HepG2 (cell line): Measurements from ENCODE around the gene PTPRD. TPM values are rescaled to one million over a fixed set of nuclear protein-coding genes. Genes with fewer than 3 reads are reported as not detected.

Experiments used
- ATAC-seq: fragments of 200-7000 bp; cut with Tn5 transposase; 3 replicates; pipeline ENCODE4 v1.9.1; 2020; ENCODE audit warnings: mild to moderate bottlenecking, moderate library complexity
- BruUV-seq: library from RNA; stranded (reverse); fragments of 400-500 nt; replicated peaks from 2 replicates; lab custom pipeline; 2021; lab: Mats Ljungman, UMichigan
- CTCF ChIA-PET: fragments of 300-600 bp; formaldehyde crosslinking; extraction: SDS; loops from one replicate; lab custom pipeline; 2021; ENCODE audit warnings: low total read pairs, inconsistent platforms, low intra/inter-chr PET ratio; lab: Yijun Ruan, JAX
- POLR2A ChIA-PET: fragments of 350-600 bp; sonication (Branson Sonifier 250); formaldehyde crosslinking; loops from one replicate; lab custom pipeline; 2020; ENCODE audit warnings: antibody characterized with exemption, inconsistent platforms; lab: Yijun Ruan, JAX
- DNase-seq: peaks from one replicate; pipeline ENCODE4 v3.0.0-alpha.2; 2015; ENCODE audit warnings: low spot score
- FAIRE-seq: peaks from 3 replicates; lab custom pipeline; 2011; peaks lifted over from hg19 to GRCh38; lab: Jason Lieb, UNC
- H2AFZ ChIP-seq: one replicate; pipeline ENCODE4 v1.6.1; 2011; ENCODE audit warnings: low read length, inconsistent platforms
- H3K27ac ChIP-seq: fragments of 300-600 bp; 3 replicates; pipeline ENCODE4 v1.8.0; 2011; ENCODE audit warnings: mixed run types, mild to moderate bottlenecking, mixed read lengths, low read length, inconsistent platforms; ENCODE audit not compliant: insufficient read depth; ENCODE audit errors: extremely low read length
- H3K27me3 ChIP-seq, 2 experiments: fragments of 200-600 bp in 1 of 2; 2 replicates in 1 of 2; 3 replicates in 1 of 2; pipeline versions ENCODE4 v1.6.0 to v1.8.0; 2011; ENCODE audit warnings: low read length in 2 of 2, mild to moderate bottlenecking in 2 of 2, moderate library complexity in 2 of 2, inconsistent platforms in 1 of 2; ENCODE audit not compliant: insufficient read depth in 2 of 2, control insufficient read depth in 1 of 2
- H3K36me3 ChIP-seq, 2 experiments: fragments of 200-600 bp in 1 of 2; replicated peaks in 1 of 2; 2 replicates in 1 of 2; 3 replicates in 1 of 2; pipeline versions ENCODE4 v1.5.1 to v1.8.0; 2011; ENCODE audit warnings: low read length in 2 of 2, inconsistent platforms in 1 of 2; ENCODE audit not compliant: insufficient read depth in 2 of 2, control insufficient read depth in 1 of 2
- H3K4me1 ChIP-seq: 2 replicates; pipeline ENCODE4 v1.5.1; 2012; ENCODE audit warnings: low read length, inconsistent platforms; ENCODE audit not compliant: insufficient read depth
- H3K4me2 ChIP-seq: 2 replicates; pipeline ENCODE4 v1.6.0; 2011; ENCODE audit warnings: low read depth, low read length, inconsistent platforms
- H3K4me3 ChIP-seq, 3 experiments: fragments of 200-600 bp in 1 of 3; sonication (generic), shearing (Covaris generic) in 1 of 3; replicated peaks in 1 of 3; 2 replicates each; pipeline ENCODE4 v1.5.1; 2011 to 2016; ENCODE audit warnings: low read length in 3 of 3, inconsistent platforms in 2 of 3, low read depth in 2 of 3, mild to moderate bottlenecking in 2 of 3, control low read depth in 1 of 3, mixed read lengths in 1 of 3; ENCODE audit not compliant: insufficient read depth in 1 of 3
- H3K79me2 ChIP-seq: one replicate; pipeline ENCODE4 v1.6.1; 2011; ENCODE audit warnings: low read length, inconsistent platforms; ENCODE audit not compliant: insufficient read depth
- H3K9ac ChIP-seq: 2 replicates; pipeline ENCODE4 v1.6.0; 2011; ENCODE audit warnings: mild to moderate bottlenecking, low read depth, low read length, inconsistent platforms; ENCODE audit not compliant: insufficient read depth
- H3K9me3 ChIP-seq: 2 replicates; pipeline ENCODE4 v1.5.1; 2012; ENCODE audit warnings: mild to moderate bottlenecking, low read length
- H4K20me1 ChIP-seq: 2 replicates; pipeline ENCODE4 v1.6.0; 2011; ENCODE audit warnings: inconsistent platforms, mild to moderate bottlenecking, low read length, moderate library complexity; ENCODE audit not compliant: insufficient read depth
- CBFB ChIP-seq: sonication (generic); formaldehyde crosslinking; IDR thresholded peaks from 2 replicates; pipeline ENCODE4 v1.4.0; 2020; ENCODE audit warnings: missing genetic modification reagents
- HMGXB3 ChIP-seq: sonication (generic); formaldehyde crosslinking; IDR thresholded peaks from 2 replicates; pipeline ENCODE4 v1.4.0; 2020; ENCODE audit warnings: missing genetic modification reagents, borderline replicate concordance
- KDM5A ChIP-seq: fragments of 200-600 bp; sonication (generic); IDR thresholded peaks from 2 replicates; pipeline ENCODE4 v1.7.0; 2018; ENCODE audit warnings: antibody characterized with exemption, mild to moderate bottlenecking, low read length, borderline replicate concordance
- MAFG ChIP-seq: sonication (generic); formaldehyde crosslinking; IDR thresholded peaks from 2 replicates; pipeline ENCODE4 v1.5.1; 2020; ENCODE audit warnings: mild to moderate bottlenecking, missing genetic modification reagents
- MED13 ChIP-seq: sonication (generic); formaldehyde crosslinking; IDR thresholded peaks from 2 replicates; pipeline ENCODE4 v1.5.0; 2020; ENCODE audit warnings: missing genetic modification reagents
- MIXL1 ChIP-seq: IDR thresholded peaks from 2 replicates; pipeline ENCODE4 v1.6.1; 2016
- NFE2L1 ChIP-seq: sonication (generic); formaldehyde crosslinking; IDR thresholded peaks from 2 replicates; pipeline ENCODE4 v1.4.0; 2020; ENCODE audit warnings: missing genetic modification reagents, mild to moderate bottlenecking, borderline replicate concordance
- PRDM4 ChIP-seq: sonication (generic); formaldehyde crosslinking; IDR thresholded peaks from 2 replicates; pipeline ENCODE4 v1.9.0; 2021; ENCODE audit warnings: missing genetic modification reagents, borderline replicate concordance
- RARG ChIP-seq: sonication (generic); formaldehyde crosslinking; IDR thresholded peaks from 2 replicates; pipeline ENCODE4 v1.4.0; 2020; ENCODE audit warnings: low read depth, mild to moderate bottlenecking, missing genetic modification reagents
- SYNCRIP ChIP-seq: fragments of 200-400 bp; formaldehyde crosslinking; IDR thresholded peaks from 2 replicates; pipeline ENCODE4 v1.6.1; 2018; ENCODE audit warnings: mild to moderate bottlenecking, low read depth, low read length; ENCODE audit not compliant: insufficient read depth
- ZBTB33 ChIP-seq: sonication (generic); formaldehyde crosslinking; IDR thresholded peaks from 2 replicates; pipeline ENCODE4 v1.4.0; 2020; ENCODE audit warnings: missing genetic modification reagents
- ZNF605 ChIP-seq: sonication (generic); formaldehyde crosslinking; IDR thresholded peaks from 2 replicates; pipeline ENCODE4 v1.8.0; 2022; ENCODE audit warnings: mild to moderate bottlenecking, missing genetic modification reagents
- ZNF713 ChIP-seq: sonication (generic); formaldehyde crosslinking; IDR thresholded peaks from 2 replicates; pipeline ENCODE4 v1.4.0; 2020; ENCODE audit warnings: mild to moderate bottlenecking, missing genetic modification reagents
- ZUFSP ChIP-seq: sonication (generic); formaldehyde crosslinking; IDR thresholded peaks from 2 replicates; pipeline ENCODE4 v1.9.0; 2021; ENCODE audit warnings: missing genetic modification reagents, mild to moderate bottlenecking, borderline replicate concordance
- WGBS: methylation state at CpG from one replicate; pipeline ENCODE4 v1.1.6; 2017; ENCODE audit warnings: low lambda C conversion rate; 5-methylcytosine and 5-hydroxymethylcytosine counted together
- in situ Hi-C: cut with HindIII; loops from 2 replicates; pipeline ENCODE4 v1.10.0; 2017; ENCODE audit warnings: low pct_unique_long_range_greater_than_20kb; ENCODE audit not compliant: extremely low pct_ligation_motif_present
- intact Hi-C: fragments of 100-400 bp; cut with micrococcal nuclease; formaldehyde crosslinking; loops from one replicate; pipeline ENCODE4 v1.10.0; 2022; ENCODE audit not compliant: unreplicated experiment
- polyA plus RNA-seq, 8 experiments: library from polyadenylated mRNA; depleted of rRNA in 3 of 8; stranded (reverse) in 7 of 8; unstranded in 1 of 8; fragments of >200 nt; fragmentation: Illumina TruSeq in 4 of 8; extraction: Trizol in 4 of 8; gene quantifications; 2 replicates each; pipeline versions ENCODE4 v1.2.1 to v1.2.3, GENCODE V29; 2011 to 2016; ENCODE audit warnings: low read depth in 4 of 8, missing spikeins in 1 of 8, mixed read lengths in 1 of 8; ENCODE audit not compliant: insufficient read depth in 1 of 8
- total RNA-seq, 5 experiments: library from RNA; depleted of rRNA; stranded (reverse); fragments of >200 nt; fragmentation: Illumina TruSeq; extraction: Trizol; gene quantifications; 2 replicates each; pipeline ENCODE4 v1.2.3, GENCODE V29; 2016; ENCODE audit warnings: low read depth in 1 of 5

PTPRD gene
- total and polyA plus RNA-seq, 2 of the 13 experiments (the other 11 are each of a cell fraction or from before 2014, with no cell fraction given): 0.05 TPM; not detected in 1

- Histone ChIP-seq H2AFZ (no peak overlapping the region), H3K27me3 (no peaks in the 10 kb centered on the region), H3K4me3 (no peak overlapping the region), H4K20me1 (no peaks in the 10 kb centered on the region), H3K9ac (no peak overlapping the region), H3K9me3 (no peaks in the 10 kb centered on the region), H3K36me3 (no peaks in the 10 kb centered on the region), H3K79me2 (no peaks in the 10 kb centered on the region), H3K4me2 (no peak overlapping the region), H3K4me1 (no peaks in the 10 kb centered on the region), H3K27ac (no peak overlapping the region)
- TF ChIP-seq ZBTB33 (no peak), ZNF713 (CRISPR knock-in tag) (no peak), RARG (no peak), KDM5A (no peak), MIXL1 (no peak), SYNCRIP (no peak), PRDM4 (no peak), MED13 (CRISPR knock-in tag) (no peak), CBFB (CRISPR knock-in tag) (no peak), HMGXB3 (no peak), ZNF605 (no peak), NFE2L1 (CRISPR knock-in tag) (no peak), ZUFSP (CRISPR knock-in tag) (no peak), MAFG (CRISPR knock-in tag) (no peak)
- POLR2A ChIA-PET: no interaction called here
- CTCF ChIA-PET: no interaction called here
- ATAC-seq: no peak
- 9% methylated on average over 3 of the region's 3 CpGs for WGBS
- BruUV-seq: no TSS peak
- DNase-seq: no peak
- intact Hi-C loops: no loop called here
- no peak for FAIRE-seq
- in situ Hi-C loops: no loop called here
These were observed 1513.2 kb downstream of the PTPRD start for GRCh38 chr9:9099646-9100045.
